RWPE2 (cell line): Measurements from ENCODE around the gene MAPK1IP1L.

Experiments used
- ATAC-seq: fragments of 200-7000 bp; cut with Tn5 transposase; 3 replicates; pipeline ENCODE4 v1.9.1; 2021; ENCODE audit warnings: low read depth
- DNase-seq: peaks from one replicate; pipeline ENCODE4 v3.0.0-alpha.2; 2020; ENCODE audit warnings: low spot score
- H3K27ac ChIP-seq: fragments of 450-650 bp; 2 replicates; pipeline ENCODE4 v1.5.1; 2017; ENCODE audit warnings: mild to moderate bottlenecking; ENCODE audit not compliant: poor library complexity, severe bottlenecking
- H3K27me3 ChIP-seq: fragments of 250-450 bp; sonication (Bioruptor Pico); 2 replicates; pipeline ENCODE4 v1.5.1; 2021; ENCODE audit warnings: mild to moderate bottlenecking, moderate library complexity; ENCODE audit not compliant: insufficient read depth, poor library complexity, severe bottlenecking
- H3K36me3 ChIP-seq: fragments of 250-450 bp; sonication (Bioruptor Pico); 2 replicates; pipeline ENCODE4 v1.5.1; 2020; ENCODE audit warnings: low read depth, mild to moderate bottlenecking, moderate library complexity
- H3K4me1 ChIP-seq: fragments of 250-450 bp; sonication (Bioruptor Pico); 2 replicates; pipeline ENCODE4 v1.5.1; 2021; ENCODE audit warnings: mild to moderate bottlenecking, moderate library complexity; ENCODE audit not compliant: insufficient read depth, poor library complexity, severe bottlenecking
- H3K4me3 ChIP-seq: fragments of 250-450 bp; sonication (Bioruptor Pico); 2 replicates; pipeline ENCODE4 v1.5.1; 2021; ENCODE audit warnings: mild to moderate bottlenecking, moderate library complexity; ENCODE audit not compliant: severe bottlenecking
- H3K9me3 ChIP-seq: fragments of 250-450 bp; sonication (Bioruptor Pico); 2 replicates; pipeline ENCODE4 v1.5.1; 2021; ENCODE audit warnings: mild to moderate bottlenecking, moderate library complexity; ENCODE audit not compliant: severe bottlenecking
- CTCF ChIP-seq: fragments of 450-650 bp; IDR thresholded peaks from one replicate; pipeline ENCODE4 v1.5.1; 2017; ENCODE audit warnings: mild to moderate bottlenecking, moderate library complexity; ENCODE audit not compliant: poor library complexity, severe bottlenecking

MAPK1IP1L gene

DNA sequence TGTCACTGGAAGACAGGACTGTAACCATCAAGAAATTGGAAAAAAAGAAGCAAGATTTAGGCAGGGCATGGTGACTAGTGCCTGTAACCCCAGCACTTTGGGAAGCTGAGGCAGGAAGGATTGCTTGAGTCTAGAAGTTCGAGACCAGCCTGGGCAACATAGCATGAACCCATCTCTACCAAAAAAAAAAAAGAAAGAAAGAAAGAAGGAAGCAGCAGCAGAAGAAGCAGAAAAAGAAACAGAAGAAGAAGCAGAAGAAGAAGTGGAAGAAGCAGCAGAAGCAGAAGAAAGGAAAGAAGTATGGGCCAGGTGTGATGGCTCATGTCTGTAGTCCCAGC lies 47.1 kb downstream of the MAPK1IP1L start:
- Histone ChIP-seq H3K4me3 (no peak overlapping the region), H3K36me3 (no peaks in the 10 kb centered on the region), H3K4me1 (peaks cover 27% of the 10 kb centered on the region), H3K27ac (no peak overlapping the region), H3K9me3 (no peaks in the 10 kb centered on the region), H3K27me3 (no peaks in the 10 kb centered on the region)
- TF ChIP-seq CTCF = no peak
- ATAC-seq (no peak), DNase-seq (no peak)

DNA sequence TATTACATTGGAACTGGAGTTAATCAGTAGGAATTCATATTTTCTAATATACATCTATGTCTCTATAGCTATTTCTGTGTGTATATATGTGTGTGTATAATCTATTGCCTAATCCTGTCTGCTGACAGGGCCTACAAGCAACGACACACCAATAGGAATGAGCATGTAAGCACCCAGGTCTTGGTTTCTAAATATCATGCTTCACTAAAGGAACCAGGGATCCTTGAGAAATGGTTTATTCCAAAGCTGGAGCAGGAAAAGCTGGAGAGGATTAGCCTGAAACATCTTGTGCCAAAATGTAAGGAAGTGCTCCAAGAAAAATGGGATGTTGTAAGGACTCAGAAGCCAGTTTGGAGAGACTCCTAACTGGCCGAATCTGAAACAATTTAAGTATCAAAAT lies 48.3 kb downstream of the MAPK1IP1L start:
- Histone ChIP-seq H3K4me3 (no peak overlapping the region), H3K36me3 (no peaks in the 10 kb centered on the region), H3K4me1 (peaks cover 33% of the 10 kb centered on the region), H3K27ac (no peak overlapping the region), H3K9me3 (peaks cover 5% of the 10 kb centered on the region), H3K27me3 (no peaks in the 10 kb centered on the region)
- DNase-seq (no peak), ATAC-seq (no peak)
- no peak for TF ChIP-seq CTCF

- H3K4me3 ChIP-seq = no peak overlapping the region
Observed at GRCh38 chr14:55101698-55102097, 50.3 kb downstream of the MAPK1IP1L start.

GRCh38 chr14:55102141-55102621 lies 50.7 kb downstream of the MAPK1IP1L start:
- DNase-seq = peak; percentile 87
- H3K4me3 ChIP-seq = no peak overlapping the region
- H3K27me3 ChIP-seq = no peaks in the 10 kb centered on the region
- H3K27ac ChIP-seq = peak overlapping the region; percentile 98
- H3K4me1 ChIP-seq = peaks cover 29% of the 10 kb centered on the region
- TF ChIP-seq CTCF = no peak
- H3K9me3 ChIP-seq = peaks cover 5% of the 10 kb centered on the region
- peak; percentile 71 for ATAC-seq
- H3K36me3 ChIP-seq = no peaks in the 10 kb centered on the region

More at GRCh38 chr14:55101698-55102097, 50.3 kb downstream of the MAPK1IP1L start:
- DNase-seq (no peak), ATAC-seq (no peak)
- Histone ChIP-seq H3K27ac (peak overlapping the region; percentile 98), H3K36me3 (no peaks in the 10 kb centered on the region), H3K9me3 (peaks cover 5% of the 10 kb centered on the region), H3K4me1 (peaks cover 28% of the 10 kb centered on the region), H3K27me3 (no peaks in the 10 kb centered on the region)
- TF ChIP-seq CTCF = no peak

GRCh38 chr14:55103005-55103640 lies 51.7 kb downstream of the MAPK1IP1L start:
- Histone ChIP-seq H3K4me3 (peak overlapping the region; percentile 8), H3K27me3 (no peaks in the 10 kb centered on the region), H3K9me3 (peaks cover 5% of the 10 kb centered on the region), H3K27ac (peak overlapping the region; percentile 98), H3K36me3 (no peaks in the 10 kb centered on the region), H3K4me1 (peaks cover 39% of the 10 kb centered on the region)
- ATAC-seq (peak; percentile 87), DNase-seq (peak; percentile 99)
- no peak for TF ChIP-seq CTCF
